ENCODE data around the gene AKIP1.

The AKIP1 gene

GRCh38 chr11:8959546-8960166 is 48.7 kb downstream of the AKIP1 start:
- peak; percentile 87 for DNase-seq (ENCODE audit: low read depth, low spot score)

DNA sequence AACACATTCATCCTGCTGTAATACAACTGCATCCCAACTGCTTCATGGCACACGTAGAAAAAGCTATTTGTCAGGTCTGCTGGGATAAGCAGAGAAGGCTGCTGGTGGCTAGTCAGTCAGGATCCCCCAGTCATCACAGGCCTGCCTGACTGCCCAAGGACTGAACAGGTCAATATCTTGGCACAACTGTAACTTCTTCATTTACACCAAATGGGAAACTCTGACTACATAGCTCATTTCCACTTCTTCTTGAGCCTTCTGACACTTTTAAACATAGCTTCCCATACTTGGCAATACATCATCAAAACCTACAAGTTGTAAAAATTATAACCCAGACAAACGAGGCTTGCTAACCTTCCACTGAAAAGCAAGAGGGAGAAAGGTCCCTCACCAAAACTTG is 50.4 kb downstream of the AKIP1 start:
- DNase-seq (ENCODE audit: low read depth, low spot score) = no peak

DNA sequence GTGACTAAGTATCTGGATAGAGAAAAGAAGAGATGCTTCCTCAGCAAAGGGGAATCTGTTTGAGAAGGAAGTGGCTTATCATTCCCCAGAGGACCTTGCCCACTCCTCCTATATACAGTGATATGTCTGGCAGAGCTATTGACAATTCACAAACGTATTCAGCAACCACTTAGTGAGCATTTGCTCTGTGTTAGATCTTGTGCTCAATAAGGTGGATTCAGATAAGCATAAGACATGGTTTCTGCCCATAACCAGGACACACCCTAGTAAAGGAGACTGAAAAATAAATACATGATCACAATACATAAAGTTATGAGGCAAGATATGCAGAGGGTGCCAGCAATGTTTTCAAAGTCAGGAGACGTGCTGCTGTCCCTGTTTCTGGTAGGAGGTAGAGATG is 51.9 kb downstream of the AKIP1 start:
- no peak for DNase-seq (ENCODE audit: low read depth, low spot score)

- DNase-seq (ENCODE audit: low read depth, low spot score) = peak; percentile 88
Measured at GRCh38 chr11:8963569-8964323, 52.8 kb downstream of the AKIP1 start.

GRCh38 chr11:8964324-8965320 is 53.6 kb downstream of the AKIP1 start, which contains the start of gene TMEM9B:
Gene TMEM9B, minus strand, starts transcription at chr11:8964442. Its CDS starts 129 bp downstream, at chr11:8964313.
- peak; percentile 96 for DNase-seq (ENCODE audit: low read depth, low spot score)

DNA sequence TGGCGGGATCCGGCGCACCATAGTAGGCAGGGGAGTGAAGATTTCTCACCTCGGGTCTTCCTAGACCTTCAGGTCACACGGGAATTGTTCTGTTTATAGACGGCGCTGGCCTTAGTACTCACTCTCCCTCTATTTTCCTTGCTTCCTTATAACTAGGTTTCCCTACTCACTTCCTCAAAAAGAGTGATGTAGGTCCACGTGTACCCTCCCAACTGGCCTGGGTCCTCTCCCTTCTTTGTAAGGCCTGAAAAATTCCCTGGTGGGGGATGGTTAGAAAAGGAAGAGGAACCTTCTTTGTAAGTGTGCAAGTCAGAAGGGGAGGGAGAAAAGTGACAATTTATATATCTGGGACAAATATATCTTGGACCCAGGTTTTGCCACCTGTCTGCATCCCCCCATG is 56.2 kb downstream of the AKIP1 start:
- DNase-seq (ENCODE audit: low read depth, low spot score) = no peak
